GM21786 (cell line): ENCODE results near the gene MGAT4A.
A peak's percentile ranks its signal among the peaks of the same experiment; 100 is the strongest.
"Not testable (repeated sequence)": the region's sequence is repeated elsewhere in the genome, so short reads cannot be mapped to it uniquely, and the experiment has no call there.

ENCODE experiments used
- ATAC-seq: cut with Tn5 transposase; IDR thresholded peaks from one replicate; pipeline ENCODE4 v1.9.1; 2021; ENCODE audit not compliant: unreplicated experiment

Gene MGAT4A

DNA sequence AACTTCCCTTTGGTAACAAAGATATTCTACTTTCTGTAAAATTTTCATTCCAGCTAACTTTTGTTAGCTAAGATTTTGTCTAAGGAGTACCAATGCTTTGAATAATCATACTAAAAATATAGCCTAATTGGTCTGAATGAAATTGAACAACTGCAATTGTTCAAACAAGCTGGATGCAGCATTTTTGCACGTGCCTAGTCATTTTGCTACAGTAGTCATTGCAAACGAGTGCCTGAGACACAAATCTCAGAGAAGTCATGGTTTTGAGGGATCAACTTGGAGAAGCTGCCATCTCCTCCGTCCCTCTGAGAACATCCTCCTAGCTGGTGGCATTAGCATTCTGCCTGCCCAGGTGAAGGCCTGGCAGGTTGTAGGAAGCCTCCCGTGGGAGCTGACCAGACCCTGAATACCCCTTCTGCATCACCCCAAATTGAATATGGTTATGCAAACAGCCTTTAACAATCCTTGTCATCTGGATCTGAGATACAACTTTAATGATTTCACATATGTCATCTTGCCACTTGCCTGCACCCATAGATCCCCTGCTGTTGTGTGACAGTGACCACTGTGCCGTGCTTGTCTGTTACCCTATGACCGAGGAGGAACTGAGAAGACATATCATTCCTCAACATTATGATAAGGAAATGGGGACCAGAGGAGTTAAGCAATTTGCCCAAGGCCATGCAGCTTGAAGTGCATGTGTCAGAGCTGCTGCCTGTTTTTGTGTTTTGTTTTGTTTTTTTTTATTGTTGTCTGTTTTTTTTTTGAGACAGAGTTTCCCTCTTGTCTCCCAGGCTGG lies 29.1 kb upstream of the MGAT4A start:
- no peak for ATAC-seq

DNA sequence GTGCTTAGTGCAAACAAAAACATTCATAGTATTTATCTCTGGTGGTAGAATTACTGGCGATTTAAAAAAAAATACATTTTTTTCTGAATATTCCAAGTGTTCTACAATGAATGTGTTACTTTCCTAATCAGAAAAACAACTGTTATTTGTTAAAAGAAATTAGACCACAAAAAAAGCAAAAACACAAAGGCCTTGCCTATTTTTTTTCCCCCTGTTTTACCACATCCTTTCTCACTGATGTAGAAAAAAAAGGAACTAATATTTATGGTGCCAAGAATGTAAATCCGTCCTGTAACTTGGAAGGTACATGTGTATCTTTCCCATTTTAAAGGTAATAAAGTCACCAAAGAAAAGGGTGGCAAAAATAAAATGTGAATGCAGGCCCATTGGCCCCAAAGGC lies 28.4 kb upstream of the MGAT4A start:
- no peak for ATAC-seq

DNA sequence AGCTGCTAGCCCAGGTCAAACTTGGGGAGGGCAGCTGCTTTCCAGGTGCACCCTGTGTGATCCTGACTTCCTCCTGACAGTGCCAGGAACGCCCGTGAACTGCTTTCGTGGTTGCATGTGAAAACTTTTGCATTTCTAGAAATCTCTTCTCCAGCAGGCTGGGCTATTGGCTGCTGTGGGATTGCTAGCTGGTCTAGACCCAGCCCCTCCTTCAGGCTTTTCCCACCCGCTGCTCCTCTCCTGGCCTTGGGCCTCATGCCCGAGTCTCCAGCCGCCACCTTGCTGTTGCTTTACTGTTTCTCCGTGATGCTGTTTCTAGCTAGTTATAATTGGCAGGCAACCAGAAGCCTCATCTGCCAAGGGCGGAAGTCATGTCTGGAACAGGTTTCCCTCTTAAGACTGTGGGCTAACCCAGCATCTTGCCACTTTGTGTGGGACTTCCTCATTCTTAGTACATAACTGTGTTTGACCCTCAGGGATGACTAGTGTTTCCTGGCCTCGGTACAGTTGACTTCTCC lies 27.0 kb upstream of the MGAT4A start:
- ATAC-seq: peak; percentile 89

DNA sequence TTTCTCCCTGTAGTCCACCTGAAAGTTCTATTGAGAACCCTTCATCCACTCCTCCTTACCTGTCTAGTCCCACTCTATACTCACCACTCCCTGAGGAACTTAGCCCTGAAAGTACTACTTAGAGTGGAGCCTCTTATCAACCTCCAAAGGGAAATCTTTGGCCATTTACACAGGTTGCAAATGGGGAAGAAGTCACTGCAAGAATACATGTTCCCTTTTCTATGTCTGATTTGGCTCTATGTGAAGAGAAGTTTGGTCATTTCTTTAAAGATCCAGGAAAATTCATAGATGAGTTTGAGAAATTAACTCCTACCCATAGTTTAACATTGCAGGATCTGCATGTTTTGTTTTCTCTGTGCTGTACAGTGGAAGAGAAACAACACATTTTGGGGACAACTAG lies 22.9 kb upstream of the MGAT4A start:
- ATAC-seq: no peak

DNA sequence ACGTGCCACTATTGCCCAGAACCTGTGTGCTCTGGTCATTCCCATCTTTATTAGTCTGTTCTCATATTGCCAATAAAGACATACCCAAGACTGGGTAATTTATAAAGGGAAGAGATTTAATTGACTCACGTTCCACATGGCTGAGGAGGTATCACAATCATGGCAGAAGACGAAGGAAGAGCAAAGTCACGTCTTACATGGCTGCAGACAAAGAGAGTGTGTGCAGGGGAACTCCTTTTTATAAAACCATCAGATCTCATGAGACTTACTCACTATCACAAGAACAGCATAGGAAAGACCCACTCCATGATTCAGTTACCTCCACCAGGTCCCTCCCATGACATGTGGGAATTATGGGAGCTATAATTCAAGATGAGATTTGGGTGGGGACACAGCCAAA lies 21.8 kb upstream of the MGAT4A start:
- not testable (repeated sequence) for ATAC-seq

DNA sequence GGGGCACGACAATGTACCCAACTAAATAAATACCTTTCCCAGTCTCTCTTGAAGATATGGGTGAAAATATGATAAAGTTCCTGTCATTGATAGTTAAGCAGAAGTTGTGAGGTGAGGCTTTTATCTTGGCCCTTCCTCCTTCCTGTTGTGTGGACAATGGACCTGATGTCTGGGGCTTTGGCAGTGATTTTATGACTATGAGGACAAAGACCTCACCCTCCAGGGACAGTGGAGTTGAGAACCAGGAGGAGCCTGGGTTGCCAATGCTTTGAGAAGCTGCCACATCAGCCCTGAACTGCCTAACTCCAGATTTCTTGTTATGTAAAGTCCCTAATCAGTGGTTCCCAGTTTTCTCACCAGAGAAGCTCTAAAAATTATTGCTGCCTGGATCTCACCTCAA lies 20.8 kb upstream of the MGAT4A start:
- no peak for ATAC-seq

DNA sequence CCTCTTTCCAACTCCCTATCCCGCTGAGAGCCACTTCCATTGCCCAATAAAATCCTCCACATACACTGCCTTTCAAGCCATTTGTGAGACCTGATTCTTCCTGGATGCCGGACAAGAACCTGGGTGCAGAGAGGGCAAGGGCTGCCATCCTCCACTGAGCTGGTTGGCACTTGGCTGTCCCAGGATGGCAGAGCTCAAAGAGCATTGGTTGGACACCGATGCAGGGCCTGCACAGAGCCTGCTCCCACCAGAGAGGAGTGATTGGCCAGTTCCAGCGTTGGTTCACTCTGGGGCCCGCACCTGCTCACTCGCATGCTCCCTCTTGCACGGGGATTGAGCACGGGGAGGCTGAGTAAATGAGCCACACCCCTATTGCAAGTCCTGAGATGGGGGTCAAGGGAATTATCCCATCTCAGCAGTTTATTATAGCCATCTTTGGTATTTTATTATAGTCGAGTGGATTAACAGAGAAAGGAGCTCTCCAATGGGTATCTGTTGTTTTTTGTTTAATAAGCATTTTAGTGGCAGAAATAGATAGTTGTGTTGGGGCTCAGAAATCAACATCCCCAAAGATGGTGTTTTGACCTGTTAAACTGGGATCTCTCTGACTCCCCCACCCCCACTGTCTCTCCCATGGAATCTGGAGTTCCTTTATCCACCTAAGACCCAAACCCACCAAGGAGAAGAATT lies 19.8 kb upstream of the MGAT4A start:
- ATAC-seq: no peak

DNA sequence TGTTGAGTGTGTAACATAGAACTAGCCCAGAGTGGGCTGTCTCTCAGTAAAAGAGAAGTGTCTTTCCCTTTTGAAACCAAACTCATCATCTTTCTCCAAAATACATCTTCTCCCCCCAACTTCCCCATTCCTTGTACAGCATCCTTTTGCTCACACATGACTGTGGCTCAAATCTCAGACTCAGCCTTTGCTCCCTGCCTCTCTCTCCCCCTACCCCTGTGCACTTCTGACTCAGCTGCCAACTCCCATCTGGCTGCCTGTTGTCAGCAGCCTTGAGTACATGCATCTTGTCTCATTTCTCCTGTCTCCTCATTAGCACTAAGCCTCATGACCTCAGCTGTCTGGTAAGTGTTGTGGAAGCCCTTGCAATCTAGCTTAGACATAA lies 18.1 kb upstream of the MGAT4A start:
- ATAC-seq: no peak

DNA sequence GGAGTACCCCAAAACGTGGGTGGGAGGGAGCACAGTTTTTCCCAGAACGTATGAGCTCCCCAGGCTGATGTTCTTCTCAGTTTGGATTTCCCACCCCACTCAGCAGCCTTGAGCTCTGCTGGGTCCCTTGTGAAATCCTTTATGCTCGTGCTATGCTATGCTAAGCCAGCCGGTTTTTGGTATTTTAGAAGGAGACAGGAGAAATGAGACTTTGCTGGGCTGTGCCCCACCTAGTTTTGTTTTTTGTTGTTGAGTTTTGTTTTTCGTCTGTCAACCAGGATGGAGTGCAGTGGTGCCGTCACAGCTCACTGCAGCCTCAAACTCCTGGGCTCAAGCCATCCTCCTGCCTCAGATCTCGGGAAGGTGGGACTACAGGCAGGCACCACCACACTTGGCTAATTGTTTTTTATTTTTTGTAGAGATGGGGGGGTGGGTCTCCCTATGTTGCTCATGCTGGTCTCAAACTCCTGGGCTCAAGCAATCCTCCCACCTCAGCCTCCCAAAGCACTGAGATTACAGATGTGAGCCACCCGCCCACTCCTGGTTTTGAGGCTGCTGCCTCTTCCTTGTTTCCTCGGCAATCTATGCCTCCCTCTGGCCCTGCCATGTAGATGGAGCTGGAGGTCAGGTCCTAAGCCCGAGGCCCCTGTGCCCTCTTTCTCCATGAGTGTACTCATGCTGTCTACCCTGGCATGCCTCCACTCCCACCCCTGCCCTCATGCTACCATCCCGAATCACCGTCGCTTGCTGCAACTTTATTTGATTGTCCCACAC lies 17.5 kb upstream of the MGAT4A start:
- ATAC-seq: no peak

DNA sequence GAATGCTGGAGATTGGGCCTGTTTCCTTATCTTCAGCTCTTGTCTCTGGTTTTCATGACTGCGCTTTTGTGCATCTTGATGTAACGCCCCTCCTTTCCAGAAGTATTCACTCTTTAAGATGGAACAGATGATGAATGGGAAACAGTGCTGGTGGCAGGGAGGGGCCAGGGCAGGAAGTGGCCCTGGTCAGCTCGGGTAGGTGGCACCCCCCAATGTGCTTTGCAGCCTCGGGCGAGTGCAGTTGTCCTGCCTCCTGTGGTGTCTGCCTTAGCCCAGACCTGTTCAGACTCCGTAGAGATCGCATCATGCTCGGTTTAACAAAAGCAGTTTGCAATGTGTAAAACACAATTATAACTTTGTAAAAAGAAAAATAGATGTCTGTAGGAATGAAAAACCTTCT lies 17.0 kb upstream of the MGAT4A start:
- ATAC-seq: no peak

DNA sequence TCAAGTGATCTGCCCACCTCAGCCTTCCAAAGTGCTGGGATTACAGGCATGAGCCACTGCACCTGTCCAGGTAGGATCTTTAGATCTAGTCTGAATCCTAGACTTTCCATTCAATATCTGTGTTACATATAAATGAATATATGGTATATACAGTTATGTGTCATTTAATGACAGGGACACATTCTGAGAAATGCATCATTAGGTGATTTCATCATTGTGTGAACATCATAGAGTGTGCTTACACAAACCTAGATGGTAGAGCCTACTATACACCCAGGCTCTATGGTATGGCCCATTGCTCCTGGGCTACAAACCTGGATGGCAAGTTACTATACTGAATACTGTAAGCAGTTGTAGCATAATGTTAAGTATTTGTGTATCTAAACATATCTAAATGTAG lies 15.5 kb upstream of the MGAT4A start:
- ATAC-seq: no peak

DNA sequence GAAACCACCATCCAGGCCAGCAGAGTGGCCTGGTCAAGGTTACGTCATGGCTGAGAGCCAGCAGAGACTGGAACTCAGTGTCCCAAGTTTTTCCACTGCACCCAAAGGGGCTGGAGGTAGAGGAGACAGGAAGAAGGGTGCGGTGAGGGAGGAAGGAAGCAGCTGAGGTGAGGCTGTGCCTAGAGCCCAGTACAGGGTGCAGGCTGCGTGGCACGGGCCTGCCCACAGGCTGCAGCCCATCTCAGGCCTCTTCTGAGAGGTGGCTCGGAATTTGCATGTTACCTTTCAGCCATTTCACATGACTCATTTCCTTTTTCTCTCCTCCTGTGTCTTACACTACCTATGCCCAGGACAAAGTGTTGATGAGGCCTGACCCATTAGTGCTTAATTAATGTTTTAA lies 13.7 kb upstream of the MGAT4A start:
- no peak for ATAC-seq

DNA sequence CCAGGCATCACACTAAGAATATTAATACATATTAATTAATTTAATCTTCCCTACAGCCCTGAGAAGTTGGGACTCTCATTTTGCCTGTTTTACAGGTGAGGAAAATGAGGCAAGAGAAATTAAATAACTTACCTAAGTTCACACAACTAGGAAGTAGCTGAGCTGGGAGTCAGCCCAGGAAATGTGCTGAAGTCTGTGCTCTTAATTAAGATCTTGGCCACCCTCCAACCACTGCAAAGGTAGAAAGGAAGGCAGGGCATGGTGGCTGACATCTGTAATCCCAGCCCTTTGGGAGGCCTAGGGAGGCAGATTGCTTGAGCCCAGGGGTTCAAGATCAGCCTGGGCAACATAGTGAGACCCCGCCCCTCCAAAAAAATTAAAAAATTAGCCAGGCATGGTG lies 12.9 kb upstream of the MGAT4A start:
- ATAC-seq: no peak

DNA sequence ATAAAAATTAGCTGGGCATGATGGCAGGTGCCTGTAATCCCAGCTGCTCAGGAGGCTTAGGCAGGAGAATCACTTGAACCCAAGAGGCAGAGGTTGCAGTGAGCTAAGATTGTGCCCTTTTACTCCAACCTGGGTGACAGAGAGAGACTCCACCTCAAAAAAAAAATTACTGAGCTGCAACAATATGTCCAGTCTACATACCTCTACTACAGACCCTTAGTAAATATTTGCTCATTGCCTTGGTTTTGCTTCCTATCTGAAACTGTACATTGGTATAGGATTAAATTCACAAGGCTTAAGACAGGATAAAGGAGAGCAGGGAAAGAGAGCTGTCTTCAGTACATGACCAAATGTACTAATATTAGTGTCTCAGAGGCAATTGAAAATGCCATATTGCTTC lies 8.1 kb upstream of the MGAT4A start:
- no peak for ATAC-seq

DNA sequence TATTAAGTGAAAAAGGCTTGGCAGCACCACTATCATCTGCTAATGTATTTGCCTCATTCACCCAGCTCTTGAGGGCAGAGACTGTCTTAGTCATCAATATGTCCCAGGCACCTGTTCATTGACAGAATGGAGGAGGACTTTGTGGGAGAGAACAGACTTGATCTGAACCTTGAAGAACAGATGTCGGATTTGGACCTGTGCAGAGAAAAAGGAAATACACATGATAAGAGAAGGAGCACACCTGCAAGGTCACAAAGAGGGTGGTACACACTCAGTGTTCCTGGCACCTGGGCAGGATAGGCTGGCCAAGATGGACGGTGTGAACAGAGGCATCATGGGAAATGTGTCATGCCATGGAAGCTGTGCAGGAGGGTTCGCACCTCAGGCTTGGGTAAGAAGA lies 7.4 kb upstream of the MGAT4A start:
- ATAC-seq: no peak

DNA sequence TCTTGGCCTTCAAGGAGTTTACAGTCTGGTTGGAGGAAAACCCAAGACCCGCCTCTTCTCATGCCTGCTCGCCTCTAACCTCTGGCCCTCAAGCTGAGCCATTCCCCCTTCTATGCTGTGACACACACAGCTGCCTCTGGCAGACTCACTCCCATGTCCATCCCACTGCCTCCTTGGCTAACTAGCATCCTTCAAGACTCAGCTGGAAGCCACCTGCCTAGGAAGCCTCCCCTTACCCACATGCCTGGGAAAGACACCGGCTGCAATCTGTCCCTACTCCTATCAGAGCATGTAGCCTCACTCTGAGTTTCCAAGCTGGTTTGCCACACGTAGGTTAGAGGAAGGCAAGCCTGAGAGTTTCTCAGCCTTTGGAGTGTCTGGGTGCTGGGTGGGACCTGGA lies 6.9 kb upstream of the MGAT4A start:
- ATAC-seq: no peak

DNA sequence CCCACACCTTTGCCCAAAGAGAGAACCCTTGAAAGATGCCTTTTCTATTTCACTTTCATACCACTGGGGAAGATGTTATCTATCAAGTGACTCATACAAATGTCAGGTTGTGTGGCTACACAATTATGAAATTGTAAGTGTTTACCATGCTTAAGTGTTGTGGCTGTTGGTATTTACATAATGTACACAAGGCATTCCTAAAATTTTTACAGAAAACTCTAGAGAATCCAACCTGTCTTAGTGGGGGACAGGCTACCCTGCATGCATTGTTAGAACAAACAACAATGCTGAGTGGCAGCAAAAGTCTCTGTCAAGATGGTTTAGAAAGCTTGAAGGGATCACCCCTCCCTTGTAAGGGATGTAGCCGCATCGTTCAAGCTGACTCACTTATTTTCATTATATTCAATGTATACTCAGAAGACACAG lies 5.5 kb upstream of the MGAT4A start:
- no peak for ATAC-seq

DNA sequence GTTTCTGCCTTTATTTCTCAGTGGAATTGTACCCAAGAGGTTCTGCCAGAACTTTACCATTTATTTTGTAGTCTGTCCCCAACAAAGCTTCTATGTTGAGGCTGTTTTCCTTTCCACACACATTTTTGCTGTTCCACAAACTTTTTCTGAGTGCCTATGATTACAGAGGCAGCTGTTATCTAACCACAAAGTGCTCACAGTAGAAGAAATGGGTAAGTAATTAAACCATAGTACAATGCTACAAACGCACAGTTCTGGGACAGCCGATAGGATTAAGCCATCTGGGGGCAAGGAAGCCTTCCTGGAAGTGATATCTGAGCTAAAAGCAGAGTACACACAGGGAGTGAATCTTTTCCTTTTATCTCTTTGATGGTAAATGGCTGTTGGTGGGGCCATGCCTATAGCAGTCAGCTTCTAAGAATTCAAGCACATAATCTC lies 3.9 kb upstream of the MGAT4A start:
- ATAC-seq: no peak

DNA sequence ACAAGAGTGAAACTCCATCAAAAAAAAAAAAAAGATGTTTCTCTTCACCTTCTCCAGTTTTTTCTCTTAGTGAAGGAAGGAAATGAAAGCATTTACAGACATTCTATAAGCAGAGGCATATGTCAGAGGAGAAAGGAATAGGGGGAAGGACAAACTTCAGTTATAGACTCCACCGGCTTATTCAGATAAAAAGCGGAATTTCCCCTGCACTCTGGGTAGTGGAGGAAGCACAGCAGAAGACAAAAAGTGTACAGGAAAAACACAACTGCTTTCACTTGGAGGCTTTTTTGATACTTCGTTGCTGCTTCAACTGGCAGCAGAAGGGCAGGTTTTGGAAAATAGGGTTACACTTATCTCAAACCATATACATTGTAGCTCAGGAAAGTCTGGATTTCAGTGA lies 3.2 kb upstream of the MGAT4A start:
- ATAC-seq: no peak

DNA sequence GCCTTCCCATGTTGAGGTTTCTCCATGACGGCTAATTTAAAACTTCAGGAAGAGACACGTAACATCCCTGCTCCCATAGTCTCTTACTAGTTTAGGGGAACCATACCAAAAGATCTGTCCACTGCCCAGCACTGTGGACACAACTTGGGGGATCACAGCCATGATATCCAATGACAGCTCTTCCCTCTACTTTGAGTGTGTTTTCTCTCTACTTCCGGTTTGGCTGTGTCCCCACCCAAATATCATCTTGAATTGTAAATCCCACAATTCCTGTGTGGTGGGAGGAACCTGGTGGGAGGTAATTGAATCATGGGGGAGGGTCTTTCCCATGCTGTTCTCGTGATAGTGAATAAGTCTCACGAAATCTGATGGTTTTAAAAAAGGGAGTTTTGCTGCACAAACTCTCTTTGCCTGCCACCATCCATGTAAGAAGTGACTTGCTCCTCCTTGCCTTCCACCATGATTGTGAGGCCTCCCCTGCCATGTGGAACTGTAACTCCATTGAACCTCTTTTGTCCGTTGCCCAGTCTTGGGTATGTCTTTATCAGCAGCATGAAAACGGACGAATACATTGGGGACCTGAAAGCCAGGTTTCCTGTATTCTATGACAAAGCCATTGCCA lies 1.6 kb upstream of the MGAT4A start:
- no peak for ATAC-seq

DNA sequence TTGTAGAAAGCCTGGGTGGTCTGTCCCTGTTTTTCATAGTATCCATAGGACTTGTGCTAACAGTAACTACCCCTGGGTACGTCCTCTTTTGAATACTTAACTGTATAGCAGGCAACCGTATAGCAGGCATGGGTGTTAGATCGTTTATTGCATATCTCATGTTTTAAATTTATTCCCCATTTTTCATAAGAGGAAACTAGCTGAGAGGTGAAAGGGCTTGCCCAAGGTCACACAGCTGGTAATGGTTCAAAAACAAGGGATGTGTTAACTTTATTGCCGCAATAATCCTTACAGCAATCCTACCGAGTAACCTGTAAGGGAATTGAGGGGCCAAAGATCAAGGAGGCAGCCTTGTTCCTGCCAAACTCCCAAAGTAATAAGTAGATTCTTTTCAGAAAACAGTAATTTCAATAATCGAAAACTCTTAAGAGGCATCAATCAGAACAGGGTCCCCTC lies 990 bp upstream of the MGAT4A start:
- ATAC-seq: no peak
